Measurements from ENCODE around the gene ASB11.
A peak's percentile ranks its signal among the peaks of the same experiment; 100 is the strongest.

The ASB11 gene

DNA sequence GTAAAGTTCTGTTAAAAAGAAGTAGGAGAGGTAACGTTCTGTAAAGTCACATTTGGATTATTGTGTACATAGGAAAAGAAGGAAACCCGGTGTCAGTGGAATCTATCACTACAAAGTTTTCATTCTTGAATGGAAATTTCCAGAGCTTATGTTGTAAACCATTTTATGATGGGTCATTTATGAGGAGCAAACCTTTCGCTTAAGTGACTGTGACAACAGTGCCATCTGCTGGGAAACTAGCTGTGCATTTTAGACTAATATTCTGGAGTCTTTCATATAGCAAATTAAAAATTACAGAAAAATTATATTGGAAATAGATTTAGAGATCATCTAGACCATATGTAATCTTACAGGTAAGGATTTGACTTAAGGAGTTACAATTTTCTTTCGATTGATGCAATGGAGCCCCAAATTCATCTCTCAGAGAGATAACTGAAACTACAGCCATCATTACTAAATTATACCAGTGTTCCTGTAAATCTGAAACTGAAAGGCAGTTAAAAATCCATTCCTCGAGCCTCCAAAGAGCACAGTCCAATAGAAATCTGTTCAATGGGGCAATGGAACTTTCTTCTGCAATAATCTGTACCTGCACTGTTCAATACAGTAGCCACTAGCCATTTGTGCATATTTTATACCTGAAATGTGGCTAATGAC, 72.4 kb downstream of the ASB11 start:
- peak in 1 of 2 experiments; percentile 2 for DNase-seq (ENCODE audit: low read depth in 1 of 2, low spot score in 1 of 2)
- Histone ChIP-seq H3K4me3 (replicated peaks; ENCODE audit: insufficient read depth, low read length) (no peak overlapping the region), H3K27ac (replicated peaks) (no peak overlapping the region), H3K27me3 (ENCODE audit: insufficient read depth, poor library complexity, severe bottlenecking) (no peaks in the 10 kb centered on the region)
- TF ChIP-seq, protein P1, sequence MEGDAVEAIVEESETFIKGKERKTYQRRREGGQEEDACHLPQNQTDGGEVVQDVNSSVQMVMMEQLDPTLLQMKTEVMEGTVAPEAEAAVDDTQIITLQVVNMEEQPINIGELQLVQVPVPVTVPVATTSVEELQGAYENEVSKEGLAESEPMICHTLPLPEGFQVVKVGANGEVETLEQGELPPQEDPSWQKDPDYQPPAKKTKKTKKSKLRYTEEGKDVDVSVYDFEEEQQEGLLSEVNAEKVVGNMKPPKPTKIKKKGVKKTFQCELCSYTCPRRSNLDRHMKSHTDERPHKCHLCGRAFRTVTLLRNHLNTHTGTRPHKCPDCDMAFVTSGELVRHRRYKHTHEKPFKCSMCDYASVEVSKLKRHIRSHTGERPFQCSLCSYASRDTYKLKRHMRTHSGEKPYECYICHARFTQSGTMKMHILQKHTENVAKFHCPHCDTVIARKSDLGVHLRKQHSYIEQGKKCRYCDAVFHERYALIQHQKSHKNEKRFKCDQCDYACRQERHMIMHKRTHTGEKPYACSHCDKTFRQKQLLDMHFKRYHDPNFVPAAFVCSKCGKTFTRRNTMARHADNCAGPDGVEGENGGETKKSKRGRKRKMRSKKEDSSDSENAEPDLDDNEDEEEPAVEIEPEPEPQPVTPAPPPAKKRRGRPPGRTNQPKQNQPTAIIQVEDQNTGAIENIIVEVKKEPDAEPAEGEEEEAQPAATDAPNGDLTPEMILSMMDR (IDR thresholded peaks at IDR 0.05; ENCODE audit: insufficient read depth, low read length) = peak; percentile 1
- TF ChIP-seq SPI1 (IDR thresholded peaks at IDR 0.05; ENCODE audit: borderline replicate concordance, low read depth) = no peak

DNA sequence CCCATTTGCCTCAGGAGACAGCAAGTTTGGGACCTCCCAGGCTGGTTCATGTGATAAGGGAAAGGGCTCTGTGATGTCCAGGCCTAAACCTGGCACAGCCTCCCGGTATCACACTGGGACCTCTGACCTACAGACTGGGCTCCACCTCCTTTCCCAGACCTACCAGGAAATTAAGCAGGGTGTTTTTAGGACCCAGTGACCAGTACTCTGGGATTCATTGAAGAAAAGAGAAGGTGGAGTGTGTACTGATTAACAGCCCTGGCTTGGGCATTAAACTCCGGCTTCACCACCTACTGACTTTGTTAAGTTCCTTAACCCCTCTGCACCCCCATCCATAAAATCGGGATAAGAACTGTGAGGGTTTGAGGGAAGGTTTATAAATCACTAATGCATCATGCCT, 74.1 kb downstream of the ASB11 start:
- Histone ChIP-seq H3K27ac (replicated peaks) (no peak overlapping the region), H3K4me3 (replicated peaks; ENCODE audit: insufficient read depth, low read length) (no peak overlapping the region), H3K27me3 (ENCODE audit: insufficient read depth, poor library complexity, severe bottlenecking) (no peaks in the 10 kb centered on the region)
- no peak for TF ChIP-seq SPI1 (IDR thresholded peaks at IDR 0.05; ENCODE audit: borderline replicate concordance, low read depth)
- no peak for DNase-seq (ENCODE audit: low read depth in 1 of 2, low spot score in 1 of 2)

DNA sequence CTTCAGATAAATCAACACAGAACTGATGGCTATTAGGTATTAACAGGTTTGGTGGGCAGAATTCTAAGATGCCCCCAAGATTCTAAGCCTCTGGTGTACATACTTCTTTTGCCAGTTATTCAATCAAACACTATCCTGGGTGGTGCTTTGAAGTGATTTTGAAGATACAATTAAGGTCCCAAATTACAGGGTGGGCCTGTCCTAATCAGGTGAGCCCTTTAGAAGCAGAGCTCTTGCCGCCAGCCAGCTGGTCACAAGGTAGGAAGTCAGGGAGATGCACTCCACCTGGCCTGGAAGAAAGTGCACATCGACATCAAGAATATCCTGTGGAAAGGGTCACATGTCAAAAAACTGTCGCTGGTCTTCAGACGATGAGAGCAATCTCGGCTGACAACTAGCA, 75.0 kb downstream of the ASB11 start:
- TF ChIP-seq POLR2AphosphoS5 (IDR thresholded peaks at IDR 0.05; ENCODE audit: low read depth) = no peak
- TF ChIP-seq GABPA (IDR thresholded peaks at IDR 0.05; ENCODE audit: low read depth) = no peak
- TF ChIP-seq SPI1 (IDR thresholded peaks at IDR 0.05; ENCODE audit: borderline replicate concordance, low read depth) = no peak
- TF ChIP-seq, protein P2, sequence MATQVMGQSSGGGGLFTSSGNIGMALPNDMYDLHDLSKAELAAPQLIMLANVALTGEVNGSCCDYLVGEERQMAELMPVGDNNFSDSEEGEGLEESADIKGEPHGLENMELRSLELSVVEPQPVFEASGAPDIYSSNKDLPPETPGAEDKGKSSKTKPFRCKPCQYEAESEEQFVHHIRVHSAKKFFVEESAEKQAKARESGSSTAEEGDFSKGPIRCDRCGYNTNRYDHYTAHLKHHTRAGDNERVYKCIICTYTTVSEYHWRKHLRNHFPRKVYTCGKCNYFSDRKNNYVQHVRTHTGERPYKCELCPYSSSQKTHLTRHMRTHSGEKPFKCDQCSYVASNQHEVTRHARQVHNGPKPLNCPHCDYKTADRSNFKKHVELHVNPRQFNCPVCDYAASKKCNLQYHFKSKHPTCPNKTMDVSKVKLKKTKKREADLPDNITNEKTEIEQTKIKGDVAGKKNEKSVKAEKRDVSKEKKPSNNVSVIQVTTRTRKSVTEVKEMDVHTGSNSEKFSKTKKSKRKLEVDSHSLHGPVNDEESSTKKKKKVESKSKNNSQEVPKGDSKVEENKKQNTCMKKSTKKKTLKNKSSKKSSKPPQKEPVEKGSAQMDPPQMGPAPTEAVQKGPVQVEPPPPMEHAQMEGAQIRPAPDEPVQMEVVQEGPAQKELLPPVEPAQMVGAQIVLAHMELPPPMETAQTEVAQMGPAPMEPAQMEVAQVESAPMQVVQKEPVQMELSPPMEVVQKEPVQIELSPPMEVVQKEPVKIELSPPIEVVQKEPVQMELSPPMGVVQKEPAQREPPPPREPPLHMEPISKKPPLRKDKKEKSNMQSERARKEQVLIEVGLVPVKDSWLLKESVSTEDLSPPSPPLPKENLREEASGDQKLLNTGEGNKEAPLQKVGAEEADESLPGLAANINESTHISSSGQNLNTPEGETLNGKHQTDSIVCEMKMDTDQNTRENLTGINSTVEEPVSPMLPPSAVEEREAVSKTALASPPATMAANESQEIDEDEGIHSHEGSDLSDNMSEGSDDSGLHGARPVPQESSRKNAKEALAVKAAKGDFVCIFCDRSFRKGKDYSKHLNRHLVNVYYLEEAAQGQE (IDR thresholded peaks at IDR 0.05; ENCODE audit: insufficient replicate concordance, low read depth) = no peak
- TF ChIP-seq, protein P1 (IDR thresholded peaks at IDR 0.05; ENCODE audit: insufficient read depth, low read length) = no peak

DNA sequence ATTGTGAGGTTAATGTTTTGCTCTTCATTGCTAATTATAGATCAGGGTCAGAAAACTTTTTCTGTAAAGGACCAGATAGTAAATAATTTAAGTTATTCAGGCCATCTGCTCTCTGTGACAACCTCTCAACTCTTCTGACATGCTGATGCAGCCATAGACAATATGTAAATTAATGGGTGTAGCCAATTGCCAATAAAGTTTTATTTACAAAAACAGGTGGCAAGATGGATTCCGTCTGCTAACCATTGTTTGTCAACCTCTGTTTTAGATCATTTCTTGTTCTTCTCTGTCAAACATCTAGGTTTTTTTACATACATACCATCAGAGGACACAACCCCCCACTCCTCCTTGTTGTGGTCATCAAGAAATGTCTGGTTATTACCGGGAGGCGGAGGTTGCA, 79.3 kb downstream of the ASB11 start:
- TF ChIP-seq GABPA (IDR thresholded peaks at IDR 0.05; ENCODE audit: low read depth) = no peak
- TF ChIP-seq POLR2AphosphoS5 (IDR thresholded peaks at IDR 0.05; ENCODE audit: low read depth) = no peak
- TF ChIP-seq, protein P2 (IDR thresholded peaks at IDR 0.05; ENCODE audit: insufficient replicate concordance, low read depth) = no peak
- TF ChIP-seq, protein P1 (IDR thresholded peaks at IDR 0.05; ENCODE audit: insufficient read depth, low read length) = no peak
- no peak for TF ChIP-seq SPI1 (IDR thresholded peaks at IDR 0.05; ENCODE audit: borderline replicate concordance, low read depth)
- Histone ChIP-seq H3K27me3 (ENCODE audit: insufficient read depth, poor library complexity, severe bottlenecking) (no peaks in the 10 kb centered on the region), H3K27ac (replicated peaks) (no peak overlapping the region), H3K4me3 (replicated peaks; ENCODE audit: insufficient read depth, low read length) (no peak overlapping the region)
- no peak for DNase-seq (ENCODE audit: low read depth in 1 of 2, low spot score in 1 of 2)

More for the DNA sequence above, 75.0 kb downstream of the ASB11 start:
- no peak overlapping the region for H3K27ac ChIP-seq (replicated peaks)
- H3K4me3 ChIP-seq (replicated peaks; ENCODE audit: insufficient read depth, low read length) = no peak overlapping the region
- H3K27me3 ChIP-seq (ENCODE audit: insufficient read depth, poor library complexity, severe bottlenecking) = no peaks in the 10 kb centered on the region
- no peak for DNase-seq (ENCODE audit: low read depth in 1 of 2, low spot score in 1 of 2)
